OCI-LY3 (cell line): ENCODE results near the gene MZB1.

ENCODE experiments used
- CTCF ChIP-seq: fragments of 200-600, 300-600 bp; sonication (generic); IDR thresholded peaks from 2 replicates; pipeline ENCODE4 v1.5.1; 2014; ENCODE audit warnings: antibody characterized with exemption, low read length, low read depth
- EZH2phosphoT487 ChIP-seq: fragments of 200-600 bp; shearing (Covaris generic); IDR thresholded peaks from 2 replicates; pipeline ENCODE4 v1.6.1; 2018; ENCODE audit warnings: antibody characterized with exemption, mixed run types, low read depth

DNA sequence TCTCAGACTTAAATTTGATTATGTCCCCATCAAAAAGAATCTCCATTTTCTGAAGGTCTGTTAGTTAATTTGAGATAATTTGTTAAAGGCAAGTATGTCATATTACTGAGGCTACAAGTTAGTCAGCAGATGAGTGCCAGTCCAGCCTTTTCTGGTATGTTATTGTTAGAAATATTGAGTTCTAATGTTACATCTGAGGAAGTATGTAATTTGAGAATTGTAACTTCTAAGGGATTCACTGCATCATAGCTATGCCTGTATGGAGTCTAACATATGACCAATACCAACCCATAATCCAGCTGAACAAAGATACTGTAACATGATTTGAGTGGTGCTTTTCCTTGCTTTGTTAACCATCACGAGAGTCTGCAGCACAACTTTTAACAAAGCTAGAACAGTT lies 20.5 kb downstream of the MZB1 start:
- no peak for TF ChIP-seq CTCF
- no peak for TF ChIP-seq EZH2phosphoT487
